OCI-M1 (cell line): ENCODE measurements around the gene ZNF225.
"Not testable (repeated sequence)": the region's sequence is repeated elsewhere in the genome, so short reads cannot be mapped to it uniquely, and the experiment has no call there.

Source experiments
- DNase-seq: peaks from one replicate; lab custom pipeline; 2025; lab: John Stamatoyannopoulos, UW

The ZNF225 gene

GRCh38 chr19:44113138-44113783 is at the start of gene ZNF225:
Gene ZNF225 (plus strand): TSS chr19:44113399. CDS start chr19:44115828, 2,429 bp downstream.
- peak; percentile 100 for DNase-seq

- no peak for DNase-seq
Observed at GRCh38 chr19:44066305-44066704, 46.9 kb upstream of the ZNF225 start.

GRCh38 chr19:44069415-44069814 is 43.8 kb upstream of the ZNF225 start:
- no peak for DNase-seq

GRCh38 chr19:44071824-44072542 is 41.2 kb upstream of the ZNF225 start, which contains the start of gene ZNF284:
Gene ZNF284 (plus strand): TSS chr19:44072159. CDS start chr19:44076390, 4,231 bp downstream.
- peak; percentile 98 for DNase-seq

GRCh38 chr19:44072543-44073401 is 40.4 kb upstream of the ZNF225 start:
- peak; percentile 66 for DNase-seq

- no peak for DNase-seq
Observed at GRCh38 chr19:44076325-44076724, 36.9 kb upstream of the ZNF225 start.

GRCh38 chr19:44092108-44092507 is 21.1 kb upstream of the ZNF225 start:
- no peak for DNase-seq

GRCh38 chr19:44093931-44094765 is 19.1 kb upstream of the ZNF225 start, which contains the start of gene ZNF224:
Gene ZNF224 (plus strand): TSS chr19:44094361. CDS start chr19:44097874, 3,513 bp downstream.
- DNase-seq: peak; percentile 98

- no peak for DNase-seq
Observed at GRCh38 chr19:44107751-44108150, 5.4 kb upstream of the ZNF225 start.

GRCh38 chr19:44109458-44109857 is 3.7 kb upstream of the ZNF225 start:
- no peak for DNase-seq

GRCh38 chr19:44111910-44112463 is 1.2 kb upstream of the ZNF225 start:
- DNase-seq: peak; percentile 99

GRCh38 chr19:44112802-44113137 is 429 bp upstream of the ZNF225 start:
- DNase-seq: no peak

- no peak for DNase-seq
Observed at GRCh38 chr19:44113784-44114390, 688 bp downstream of the ZNF225 start.

GRCh38 chr19:44121162-44121561 is 8.0 kb downstream of the ZNF225 start:
- not testable (repeated sequence) for DNase-seq

- DNase-seq: no peak
Observed at GRCh38 chr19:44131955-44132354, 18.8 kb downstream of the ZNF225 start.

GRCh38 chr19:44141191-44142058 is 28.2 kb downstream of the ZNF225 start, which contains the start of gene ZNF234:
Gene ZNF234 (plus strand): TSS chr19:44141554. CDS start chr19:44144633, 3,079 bp downstream.
- peak; percentile 89 for DNase-seq

GRCh38 chr19:44142059-44142433 is 28.8 kb downstream of the ZNF225 start:
- DNase-seq: peak; percentile 74

GRCh38 chr19:44149776-44150175 is 36.6 kb downstream of the ZNF225 start:
- DNase-seq: no peak

GRCh38 chr19:44151491-44151890 is 38.3 kb downstream of the ZNF225 start:
- DNase-seq: no peak

- DNase-seq: no peak
Observed at GRCh38 chr19:44156475-44156874, 43.3 kb downstream of the ZNF225 start.
